Measurements from ENCODE around the gene REEP3.

- TF ChIP-seq CTCF (IDR thresholded peaks at IDR 0.05 in 4 of 5, conservative IDR thresholded peaks at IDR 0.05 in 1 of 5) (no peak), POLR2A (IDR thresholded peaks at IDR 0.05) (no peak)
Measured at GRCh38 chr10:63553473-63553872, 32.3 kb downstream of the REEP3 start.
